K562 (cell line): ENCODE measurements around the gene MYO3B. TPM values are rescaled to one million over a fixed set of nuclear protein-coding genes. Genes with fewer than 3 reads are reported as not detected.
"Not testable (repeated sequence)": the region's sequence is repeated elsewhere in the genome, so short reads cannot be mapped to it uniquely, and the experiment has no call there.

ENCODE experiments used
- ARID3A ChIP-seq: IDR thresholded peaks from 2 replicates; pipeline ENCODE4 v1.6.1; 2012; ENCODE audit warnings: low read depth, low read length, improper control_type of control experiment, borderline replicate concordance
- ATF1 ChIP-seq, 2 experiments: fragments of 450-650 bp in 1 of 2; IDR thresholded peaks; 2 replicates each; pipeline ENCODE4 v1.6.1; 2016; ENCODE audit warnings: missing compliant biosample characterization in 1 of 2, missing genetic modification characterization in 1 of 2
- ETV6 ChIP-seq, 3 experiments: fragments of 150-350 bp in 1 of 3; sonication (generic) in 1 of 3; formaldehyde crosslinking in 1 of 3; IDR thresholded peaks; 2 replicates each; pipeline versions ENCODE4 v1.6.1 to v1.8.0; 2014 to 2022; ENCODE audit warnings: borderline replicate concordance in 2 of 3, low read depth in 2 of 3, antibody characterized with exemption in 1 of 3, low read length in 1 of 3, mild to moderate bottlenecking in 1 of 3, missing genetic modification reagents in 1 of 3
- FOSL1 ChIP-seq: fragments of 200-800 bp; sonication (Bioruptor generic); conservative IDR thresholded peaks from 2 replicates; pipeline ENCODE4 v1.6.1; 2016; ENCODE audit warnings: missing genetic modification characterization, missing compliant biosample characterization
- FOXJ2 ChIP-seq: fragments of 200-800 bp; sonication (Bioruptor generic); IDR thresholded peaks from 2 replicates; pipeline ENCODE4 v1.6.1; 2016; ENCODE audit warnings: missing genetic modification characterization, missing compliant biosample characterization
- MBD2 ChIP-seq: sonication (generic); IDR thresholded peaks from 2 replicates; pipeline ENCODE4 v1.6.1; 2016; ENCODE audit warnings: low read depth, borderline replicate concordance
- TFE3 ChIP-seq: fragments of 450-650 bp; formaldehyde crosslinking; IDR thresholded peaks from 2 replicates; pipeline ENCODE4 v1.4.0; 2020; ENCODE audit warnings: mild to moderate bottlenecking, mixed read lengths
- ZKSCAN8 ChIP-seq: fragments of 200-800 bp; sonication (Bioruptor generic); IDR thresholded peaks from 2 replicates; pipeline ENCODE4 v1.6.1; 2016; ENCODE audit warnings: missing genetic modification characterization, missing compliant biosample characterization
- ZNF253 ChIP-seq: fragments of 250-450 bp; sonication (Bioruptor Pico); conservative IDR thresholded peaks from 2 replicates; pipeline ENCODE4 v1.6.1; 2021; ENCODE audit warnings: mild to moderate bottlenecking
- ZNF318 ChIP-seq, 2 experiments: fragments of 450-650 bp; IDR thresholded peaks; 2 replicates each; pipeline ENCODE4 v1.6.1; 2016; ENCODE audit warnings: mild to moderate bottlenecking in 2 of 2, borderline replicate concordance in 1 of 2, low read depth in 1 of 2, moderate library complexity in 1 of 2
- ZNF347 ChIP-seq: fragments of 450-650 bp; formaldehyde crosslinking; IDR thresholded peaks from 2 replicates; pipeline ENCODE4 v1.4.0; 2020; ENCODE audit warnings: low read depth, mild to moderate bottlenecking, moderate library complexity
- ZNF507 ChIP-seq: conservative IDR thresholded peaks from 2 replicates; pipeline ENCODE4 v1.6.1; 2017; ENCODE audit warnings: missing genetic modification characterization, missing compliant biosample characterization
- polyA plus RNA-seq, 8 experiments: library from polyadenylated mRNA; depleted of rRNA in 4 of 8; stranded (reverse) in 5 of 8; unstranded in 3 of 8; fragments of >200 nt; fragmentation: Nextera tagmentation in 2 of 8; fragmentation: Illumina TruSeq in 1 of 8; extraction: Ambion mirVana in 2 of 8; extraction: Trizol in 1 of 8; gene quantifications; 2 replicates each; pipeline versions ENCODE4 v1.2.1 to v1.2.3, GENCODE V29; 2011 to 2014; ENCODE audit warnings: inconsistent platforms in 1 of 8, missing spikeins in 1 of 8
- total RNA-seq, 7 experiments: library from RNA; depleted of rRNA in 6 of 7; stranded (reverse); fragments of >200 nt in 6 of 7; fragmentation: Illumina TruSeq in 2 of 7; extraction: Trizol in 2 of 7; gene quantifications; 2 replicates each; pipeline versions ENCODE4 v1.2.1 to v1.2.3, GENCODE V29; 2011 to 2021; ENCODE audit warnings: low replicate concordance in 1 of 7

The MYO3B gene
- total and polyA plus RNA-seq, 9 of the 15 experiments (the other 6 are each of a cell fraction or from before 2014, with no cell fraction given), result 2.7 to 6.5 (median 3.6) TPM

- peak; percentile 64; the same call in 1 of the 2 replicates for TF ChIP-seq ARID3A
- TF ChIP-seq ZNF253 (CRISPR knock-in tag), result peak; percentile 84
- peak; percentile 84 for TF ChIP-seq MBD2
- peak; percentile 91 for TF ChIP-seq FOSL1 (tag)
- TF ChIP-seq ATF1 (CRISPR knock-in tag; IDR thresholded peaks at IDR 0.05); ETV6 (CRISPR knock-in tag; IDR thresholded peaks at IDR 0.05; ENCODE audit: borderline replicate concordance): not testable (repeated sequence)
- peak; percentile 89 for TF ChIP-seq ATF1 (tag; IDR thresholded peaks at IDR 0.05)
- peak; percentile 87; the same call in 1 of the 2 replicates for TF ChIP-seq ZNF347 (CRISPR knock-in tag)
- peak; percentile 24; the same call in 1 of the 2 replicates for TF ChIP-seq ZNF507 (tag)
- peak; percentile 98 for TF ChIP-seq ZKSCAN8 (CRISPR knock-in tag)
- TF ChIP-seq TFE3, result peak; percentile 78
- peak in 1 of 2 experiments; percentile 90; a peak in 2 of 4 replicates for TF ChIP-seq ZNF318 (IDR thresholded peaks at IDR 0.05; ENCODE audit: borderline replicate concordance in 1 of 2, low read depth in 1 of 2)
- TF ChIP-seq ETV6 (IDR thresholded peaks at IDR 0.05; ENCODE audit: borderline replicate concordance in 1 of 2, low read depth in 2 of 2, low read length in 1 of 2), result peak in 1 of 2 experiments; percentile 85; a peak in 2 of 4 replicates
- TF ChIP-seq FOXJ2 (tag), result peak; percentile 77
Measured at GRCh38 chr2:170263728-170264521, 86.0 kb downstream of the MYO3B start (continued).
